ENCODE data around the gene OR1K1. TPM values are rescaled to one million over a fixed set of nuclear protein-coding genes. Genes with fewer than 3 reads are reported as not detected.

OR1K1 gene
- total and polyA plus RNA-seq, 2 of the 13 experiments (the other 11 are each of a cell fraction or from before 2014, with no cell fraction given): not detected

- TF ChIP-seq GATAD2A (CRISPR knock-in tag; IDR thresholded peaks at IDR 0.05): 0 out of 2 replicates have a peak, but pooled peaks have one; percentile 23
- TF ChIP-seq ZNF670 (CRISPR knock-in tag; IDR thresholded peaks at IDR 0.05; ENCODE audit: borderline replicate concordance): no peak
- TF ChIP-seq PLRG1 (conservative IDR thresholded peaks at IDR 0.05): no peak
- 0 out of 2 replicates have a peak, but pooled peaks have one; percentile 25 for TF ChIP-seq ZMYM4 (CRISPR knock-in tag; IDR thresholded peaks at IDR 0.05)
- TF ChIP-seq PBX2 (CRISPR knock-in tag; IDR thresholded peaks at IDR 0.05): no peak
- peak; percentile 27; the same call in 1 of the 2 replicates for TF ChIP-seq SALL1 (CRISPR knock-in tag; IDR thresholded peaks at IDR 0.05)
- peak; percentile 91 for TF ChIP-seq ZMYM3 (CRISPR knock-in tag; IDR thresholded peaks at IDR 0.05)
- TF ChIP-seq FOXO1 (CRISPR knock-in tag; IDR thresholded peaks at IDR 0.05): peak; percentile 11; the same call in 1 of the 2 replicates
- 0 out of 2 replicates have a peak, but pooled peaks have one; percentile 24 for TF ChIP-seq MTA1 (CRISPR knock-in tag; IDR thresholded peaks at IDR 0.05; ENCODE audit: borderline replicate concordance)
- peak; percentile 46; the same call in 1 of the 2 replicates for TF ChIP-seq RXRA (CRISPR knock-in tag; IDR thresholded peaks at IDR 0.05)
- peak; percentile 42; the same call in 1 of the 2 replicates for TF ChIP-seq HOXA3 (CRISPR knock-in tag; IDR thresholded peaks at IDR 0.05)
- TF ChIP-seq NR2F6 (IDR thresholded peaks at IDR 0.05): peak; percentile 80
- TF ChIP-seq NR2F6 (CRISPR knock-in tag; IDR thresholded peaks at IDR 0.05): peak; percentile 94
- TF ChIP-seq CBX5 (CRISPR knock-in tag; IDR thresholded peaks at IDR 0.05; ENCODE audit: borderline replicate concordance): peak; percentile 46; the same call in 1 of the 2 replicates
- TF ChIP-seq KDM1A (CRISPR knock-in tag; IDR thresholded peaks at IDR 0.05): peak; percentile 61; the same call in 1 of the 2 replicates
- peak; percentile 72 for TF ChIP-seq ZNF280D (CRISPR knock-in tag; IDR thresholded peaks at IDR 0.05)
- peak; percentile 66 for TF ChIP-seq RARA (CRISPR knock-in tag; IDR thresholded peaks at IDR 0.05)
- TF ChIP-seq HNF4A (CRISPR knock-in tag; IDR thresholded peaks at IDR 0.05): peak; percentile 38; the same call in 1 of the 2 replicates
- peak; percentile 42; the same call in 1 of the 2 replicates for TF ChIP-seq ZBTB33 (CRISPR knock-in tag; IDR thresholded peaks at IDR 0.05)
- TF ChIP-seq NR2F1 (CRISPR knock-in tag; IDR thresholded peaks at IDR 0.05): peak; percentile 77 to 83
- peak; percentile 59; the same call in 1 of the 2 replicates for TF ChIP-seq ARID5B (CRISPR knock-in tag; IDR thresholded peaks at IDR 0.05)
- no peak for TF ChIP-seq CENPX (CRISPR knock-in tag; IDR thresholded peaks at IDR 0.05)
Observed at GRCh38 chr9:122837266-122837850, 37.4 kb downstream of the OR1K1 start (continued).

Data from HepG2 (cell line).